Neural progenitor cell (in vitro differentiated cells): ENCODE data around the gene PDE9A.

ENCODE experiments used
- CTCF ChIP-seq: fragments of 200-600 bp; sonication (generic); IDR thresholded peaks from 2 replicates; pipeline ENCODE4 v1.5.1; 2017; ENCODE audit warnings: antibody characterized with exemption, mild to moderate bottlenecking
- EZH2 ChIP-seq: fragments of 200-600 bp; sonication (generic); IDR thresholded peaks from 2 replicates; pipeline ENCODE4 v1.6.1; 2017; ENCODE audit warnings: antibody characterized with exemption, mild to moderate bottlenecking, moderate library complexity

DNA sequence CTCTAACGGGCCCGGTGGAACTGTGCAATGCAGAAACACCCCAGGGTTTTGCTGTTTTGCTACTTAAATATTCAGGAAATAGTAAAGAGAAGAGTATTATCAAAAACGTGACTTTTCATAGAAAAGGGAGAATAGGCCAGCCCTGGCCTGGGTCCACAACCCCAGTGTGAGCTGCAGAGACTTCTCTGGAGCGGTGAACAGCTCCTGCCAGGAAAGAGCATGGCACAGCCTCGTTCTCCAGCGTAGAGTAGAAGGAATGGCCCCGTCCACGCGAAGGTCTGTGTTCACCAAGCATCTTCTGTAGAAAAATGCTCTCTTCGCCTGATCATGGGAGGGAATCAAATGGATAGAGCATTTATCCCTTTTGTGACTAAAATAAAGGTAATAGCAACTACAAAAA, 51.4 kb downstream of the PDE9A start:
- no peak for TF ChIP-seq EZH2
- no peak for TF ChIP-seq CTCF
